ENCODE measurements around the gene JAG2.
"Not testable (repeated sequence)": the region's sequence is repeated elsewhere in the genome, so short reads cannot be mapped to it uniquely, and the experiment has no call there.

Gene JAG2

DNA sequence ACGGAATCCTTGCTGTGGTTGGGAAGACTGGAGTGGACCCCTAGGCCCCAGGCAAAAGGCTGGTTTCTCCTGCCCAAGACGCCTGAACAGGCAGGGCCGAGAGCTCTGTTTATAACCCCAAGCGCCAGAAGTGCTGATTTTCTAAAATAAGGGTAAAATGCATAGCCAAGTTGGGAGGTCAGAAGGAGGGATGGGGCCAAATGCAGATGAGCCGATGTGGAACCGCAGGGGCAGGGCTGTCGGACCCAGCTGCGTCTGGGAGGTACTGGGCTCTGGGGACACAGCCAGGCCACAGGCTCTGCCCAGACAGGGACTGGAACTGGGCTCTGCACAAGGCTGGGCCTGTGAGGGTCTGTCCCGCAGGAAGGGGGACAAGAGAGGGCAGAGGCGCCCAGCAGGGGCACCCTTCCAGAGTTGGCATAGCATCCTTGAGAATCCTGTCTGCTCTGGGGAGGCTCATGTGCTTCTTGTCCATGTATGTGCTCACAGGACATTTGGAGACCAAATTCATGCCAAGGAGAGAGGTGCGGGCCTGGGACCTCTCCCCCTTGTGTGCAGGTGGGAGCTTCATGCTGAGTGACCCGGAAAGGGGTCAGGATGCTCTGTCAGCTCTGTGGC lies 49.1 kb downstream of the JAG2 start:
- ChIA-PET POLR2A (no interaction called here), CTCF (interaction anchor here (1.2 kb wide), 1 partner anchor 12 kb away, joined by 3 read pairs; no protein-coding TSS in a partner anchor)
- no peak for DNase-seq (ENCODE audit: low read depth, low spot score)
- no peak overlapping the region for H3K4me3 ChIP-seq (ENCODE audit: low read depth, low read length)
- TF ChIP-seq, protein P1, sequence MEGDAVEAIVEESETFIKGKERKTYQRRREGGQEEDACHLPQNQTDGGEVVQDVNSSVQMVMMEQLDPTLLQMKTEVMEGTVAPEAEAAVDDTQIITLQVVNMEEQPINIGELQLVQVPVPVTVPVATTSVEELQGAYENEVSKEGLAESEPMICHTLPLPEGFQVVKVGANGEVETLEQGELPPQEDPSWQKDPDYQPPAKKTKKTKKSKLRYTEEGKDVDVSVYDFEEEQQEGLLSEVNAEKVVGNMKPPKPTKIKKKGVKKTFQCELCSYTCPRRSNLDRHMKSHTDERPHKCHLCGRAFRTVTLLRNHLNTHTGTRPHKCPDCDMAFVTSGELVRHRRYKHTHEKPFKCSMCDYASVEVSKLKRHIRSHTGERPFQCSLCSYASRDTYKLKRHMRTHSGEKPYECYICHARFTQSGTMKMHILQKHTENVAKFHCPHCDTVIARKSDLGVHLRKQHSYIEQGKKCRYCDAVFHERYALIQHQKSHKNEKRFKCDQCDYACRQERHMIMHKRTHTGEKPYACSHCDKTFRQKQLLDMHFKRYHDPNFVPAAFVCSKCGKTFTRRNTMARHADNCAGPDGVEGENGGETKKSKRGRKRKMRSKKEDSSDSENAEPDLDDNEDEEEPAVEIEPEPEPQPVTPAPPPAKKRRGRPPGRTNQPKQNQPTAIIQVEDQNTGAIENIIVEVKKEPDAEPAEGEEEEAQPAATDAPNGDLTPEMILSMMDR (IDR thresholded peaks at IDR 0.05; ENCODE audit: insufficient read depth, low read length, missing control alignments): no peak

DNA sequence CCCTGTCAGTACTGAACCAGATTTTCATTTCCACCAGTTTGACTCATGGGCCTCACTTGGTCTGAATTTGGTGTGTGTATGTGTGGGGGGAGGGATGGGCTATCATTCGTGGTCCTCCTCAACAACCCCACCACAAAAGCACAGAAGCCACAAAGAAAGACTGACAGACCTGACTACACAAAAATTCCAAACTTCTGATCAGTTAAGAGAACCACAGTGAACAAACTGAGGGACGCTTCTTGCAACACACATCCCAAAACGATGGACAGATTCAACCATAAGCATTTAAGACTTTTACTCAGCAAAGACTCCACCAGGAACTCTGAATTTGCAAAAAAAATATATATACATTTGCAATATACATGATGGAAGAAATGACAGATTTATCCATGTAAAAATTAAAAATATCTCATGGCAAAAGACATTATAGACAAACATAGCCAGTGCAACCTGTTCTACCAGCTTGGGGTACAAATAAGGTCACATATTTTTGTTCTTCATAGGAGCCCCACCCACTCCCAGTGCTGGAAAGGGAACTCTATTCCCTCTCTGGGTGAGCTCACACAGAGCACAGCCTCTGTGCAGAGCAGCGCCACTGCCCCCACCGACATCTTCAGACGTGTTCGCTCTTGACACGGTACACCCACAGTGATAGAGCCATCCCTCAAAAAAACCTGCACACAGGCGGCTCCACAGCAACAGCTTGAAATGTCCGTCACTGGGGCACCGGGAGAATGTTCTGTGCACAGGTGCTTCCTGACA lies 49.7 kb downstream of the JAG2 start:
- no peak for DNase-seq (ENCODE audit: low read depth, low spot score)
- CTCF ChIA-PET: no interaction called here
- TF ChIP-seq, protein P1 (IDR thresholded peaks at IDR 0.05; ENCODE audit: insufficient read depth, low read length, missing control alignments): no peak
- POLR2A ChIA-PET: no interaction called here
- no peak overlapping the region for H3K4me3 ChIP-seq (ENCODE audit: low read depth, low read length)

DNA sequence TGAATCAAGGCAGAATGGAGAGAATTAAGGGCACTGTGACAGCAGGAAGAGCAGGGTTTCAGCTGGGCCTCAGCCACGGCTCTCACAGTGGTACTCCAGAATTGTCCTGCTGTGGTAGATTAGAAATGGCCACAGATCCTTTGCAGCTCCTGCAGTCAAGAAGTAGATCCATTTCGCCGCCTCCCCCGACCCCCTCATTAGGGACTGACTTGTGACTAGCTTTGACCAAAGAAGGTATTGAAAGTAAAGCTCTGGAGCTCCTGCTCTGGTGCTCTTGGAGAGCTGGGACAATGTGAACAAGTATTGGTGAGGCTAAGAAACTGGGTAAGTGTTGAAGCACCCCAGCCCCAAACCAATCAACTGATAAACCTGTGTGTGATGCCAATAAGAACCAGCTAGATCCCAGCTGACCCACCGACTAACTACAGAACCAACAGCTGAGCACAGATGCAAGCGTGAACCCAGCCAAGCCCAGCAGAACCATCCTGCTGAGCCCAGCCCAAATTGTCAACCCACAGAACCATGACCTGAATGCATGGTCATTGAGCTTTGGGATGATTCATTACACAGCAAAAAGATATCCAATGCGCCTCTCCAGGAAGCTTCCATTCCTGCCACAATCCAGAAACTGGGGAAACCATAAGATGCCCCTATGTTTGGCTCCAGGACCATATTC lies 50.7 kb downstream of the JAG2 start:
- no peak overlapping the region for H3K4me3 ChIP-seq (ENCODE audit: low read depth, low read length)
- ChIA-PET POLR2A (interaction anchor here (0.5 kb wide), 1 partner anchor 30 kb away, joined by 3 read pairs; no protein-coding TSS in a partner anchor), CTCF (interaction anchor here (0.6 kb wide), 1 partner anchor 11 kb away, joined by 3 read pairs; no protein-coding TSS in a partner anchor)
- TF ChIP-seq, protein P1 (IDR thresholded peaks at IDR 0.05; ENCODE audit: insufficient read depth, low read length, missing control alignments): no peak
- DNase-seq (ENCODE audit: low read depth, low spot score): no peak

DNA sequence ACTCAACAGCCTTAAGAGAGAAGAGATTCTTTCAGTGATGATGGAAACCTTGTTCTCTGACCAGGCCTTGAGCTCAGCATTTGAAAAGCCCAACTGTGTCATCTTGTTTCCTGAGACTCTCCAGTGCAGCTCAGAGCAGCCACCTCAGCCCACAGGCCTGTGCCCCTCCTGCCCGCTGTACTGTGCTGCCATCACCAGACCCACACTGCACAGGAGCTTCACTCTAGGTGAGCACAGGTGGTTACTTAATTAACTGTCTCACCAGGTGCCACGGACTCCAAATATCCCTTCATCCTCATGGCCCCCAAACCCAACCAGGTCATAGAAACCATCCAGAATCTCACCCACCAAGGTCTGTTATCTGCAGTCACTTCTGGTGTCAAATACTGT lies 51.3 kb downstream of the JAG2 start:
- ChIA-PET CTCF (interaction anchor here (0.6 kb wide), 1 partner anchor 11 kb away, joined by 3 read pairs; no protein-coding TSS in a partner anchor), POLR2A (no interaction called here)
- H3K4me3 ChIP-seq (ENCODE audit: low read depth, low read length): no peak overlapping the region
- no peak for DNase-seq (ENCODE audit: low read depth, low spot score)
- TF ChIP-seq, protein P1 (IDR thresholded peaks at IDR 0.05; ENCODE audit: insufficient read depth, low read length, missing control alignments): no peak

DNA sequence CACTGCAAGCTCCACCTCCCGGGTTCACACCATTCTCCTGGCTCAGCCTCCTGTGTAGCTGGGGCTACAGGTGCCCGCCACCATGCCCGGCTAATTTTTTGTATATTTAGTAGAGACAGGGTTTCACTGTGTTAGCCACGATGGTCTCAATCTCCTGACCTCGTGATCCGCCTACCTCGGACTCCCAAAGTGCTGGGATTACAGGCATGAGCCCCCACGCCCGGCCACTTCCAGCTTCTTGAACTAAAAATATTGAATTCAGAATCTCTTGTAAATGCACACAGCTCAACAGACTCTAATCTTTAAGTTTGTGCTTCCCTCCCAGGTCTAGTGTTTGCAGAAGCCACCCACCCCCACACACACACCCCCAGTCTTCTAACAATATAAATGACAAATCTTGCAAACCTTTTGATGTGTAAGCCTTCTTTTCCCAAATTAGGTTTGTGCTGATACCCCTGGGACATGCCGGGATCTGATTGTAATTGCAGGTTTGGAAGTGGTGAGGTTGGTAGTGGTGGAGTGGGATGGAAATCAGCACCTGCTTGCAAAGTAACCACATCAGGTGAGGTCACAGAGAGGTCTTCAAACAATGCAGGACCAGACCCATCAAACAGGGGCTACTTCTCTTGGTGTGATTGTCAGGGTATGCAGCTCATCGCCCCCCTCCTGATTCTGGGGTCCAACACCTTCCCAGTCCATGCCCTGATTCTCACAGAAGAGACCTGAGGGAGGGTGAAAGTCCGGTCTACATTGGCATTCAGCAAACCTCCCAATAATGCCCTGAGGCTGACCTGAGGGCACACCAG lies 51.9 kb downstream of the JAG2 start:
- ChIA-PET CTCF (interaction anchor here (0.6 kb wide), 1 partner anchor 12 kb away, joined by 3 read pairs; no protein-coding TSS in a partner anchor), POLR2A (no interaction called here)
- no peak overlapping the region for H3K4me3 ChIP-seq (ENCODE audit: low read depth, low read length)
- TF ChIP-seq, protein P1 (IDR thresholded peaks at IDR 0.05; ENCODE audit: insufficient read depth, low read length, missing control alignments): no peak
- DNase-seq (ENCODE audit: low read depth, low spot score): no peak

DNA sequence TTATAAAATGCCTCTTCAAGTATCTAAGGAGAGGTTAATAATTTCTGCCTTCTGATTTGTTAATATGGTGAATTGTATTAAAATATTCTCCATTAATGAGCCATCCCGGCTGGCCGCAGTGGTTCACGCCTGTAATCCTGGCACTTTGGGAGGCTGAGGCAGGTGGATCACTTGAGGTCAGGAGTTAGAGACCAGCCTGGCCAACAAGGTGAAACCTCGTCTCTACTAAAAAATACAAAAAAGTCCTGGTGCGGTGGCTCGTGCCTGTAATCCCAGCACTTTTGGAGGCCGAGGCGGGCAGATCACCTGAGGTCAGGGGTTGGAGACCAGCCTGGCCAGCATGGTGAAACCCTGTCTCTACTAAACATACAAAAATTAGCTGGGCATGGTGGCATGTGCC lies 59.3 kb downstream of the JAG2 start:
- H3K4me3 ChIP-seq (ENCODE audit: low read depth, low read length); DNase-seq (ENCODE audit: low read depth, low spot score); POLR2A ChIA-PET: not testable (repeated sequence)
- CTCF ChIA-PET: interaction anchor here (1.9 kb wide), 1 partner anchor 15 kb away, joined by 6 read pairs; no protein-coding TSS in a partner anchor
